ENCODE results near the gene VAV2. TPM values are rescaled to one million over a fixed set of nuclear protein-coding genes. Genes with fewer than 3 reads are reported as not detected.

Gene VAV2
- total RNA-seq, 3 donors from 2014 or later (not counting 1 experiment from before 2014, with no cell fraction given): 3.9 to 5.1 (median 4.8) TPM

GRCh38 chr9:133713960-133714495 lies 278.1 kb downstream of the VAV2 start:
- Histone ChIP-seq H3K27me3 (ENCODE audit: control insufficient read depth, insufficient read depth, low read length) (no peaks in the 10 kb centered on the region), H3K36me3 (ENCODE audit: control insufficient read depth, insufficient read depth, low read length) (no peaks in the 10 kb centered on the region), H3K9me3 (ENCODE audit: control insufficient read depth, insufficient read depth, low read length) (no peaks in the 10 kb centered on the region), H3K27ac (ENCODE audit: low read length) (no peak overlapping the region), H3K4me1 (ENCODE audit: control insufficient read depth, insufficient read depth, low read length) (peaks cover 6% of the 10 kb centered on the region), H3K4me3 (ENCODE audit: low read length) (no peak overlapping the region)
- DNase-seq (no peak), ATAC-seq (no peak)
- 92% methylated on average over 18 of the region's 18 CpGs for WGBS (ENCODE audit: insufficient coverage)
- TF ChIP-seq CTCF (IDR thresholded peaks at IDR 0.05): no peak
- Mint-ChIP-seq H3K4me1 (no peaks in the 10 kb centered on the region), H3K9me3 (no peaks in the 10 kb centered on the region), H3K36me3 (no peaks in the 10 kb centered on the region), H3K27ac (no peak overlapping the region), H3K27me3 (ENCODE audit: low read depth in 2 of 2) (no peaks in the 10 kb centered on the region), H3K4me3 (no peak overlapping the region)
- intact Hi-C loops (cut with micrococcal nuclease): no loop called here

GRCh38 chr9:133713150-133713959 lies 278.8 kb downstream of the VAV2 start:
- no peak overlapping the region for H3K27ac Mint-ChIP-seq
- WGBS (ENCODE audit: insufficient coverage): 68% methylated on average over 25 of the region's 25 CpGs
- H3K4me3 Mint-ChIP-seq: no peak overlapping the region
- H3K36me3 Mint-ChIP-seq: no peaks in the 10 kb centered on the region
- no peak overlapping the region for H3K27ac ChIP-seq (ENCODE audit: low read length)
- DNase-seq (no peak), ATAC-seq (no peak)
- no peaks in the 10 kb centered on the region for H3K36me3 ChIP-seq (ENCODE audit: control insufficient read depth, insufficient read depth, low read length)
- H3K27me3 Mint-ChIP-seq (ENCODE audit: low read depth in 2 of 2): no peaks in the 10 kb centered on the region
- H3K4me1 ChIP-seq (ENCODE audit: control insufficient read depth, insufficient read depth, low read length): peaks cover 6% of the 10 kb centered on the region
- H3K4me1 Mint-ChIP-seq: no peaks in the 10 kb centered on the region
- TF ChIP-seq CTCF (IDR thresholded peaks at IDR 0.05): no peak
- H3K9me3 ChIP-seq (ENCODE audit: control insufficient read depth, insufficient read depth, low read length): no peaks in the 10 kb centered on the region
- H3K27me3 ChIP-seq (ENCODE audit: control insufficient read depth, insufficient read depth, low read length): no peaks in the 10 kb centered on the region
- no peak overlapping the region for H3K4me3 ChIP-seq (ENCODE audit: low read length)
- intact Hi-C loops (cut with micrococcal nuclease): no loop called here
- no peaks in the 10 kb centered on the region for H3K9me3 Mint-ChIP-seq

GRCh38 chr9:133712221-133713100 lies 279.7 kb downstream of the VAV2 start:
- no peaks in the 10 kb centered on the region for H3K36me3 Mint-ChIP-seq
- no peak overlapping the region for H3K27ac ChIP-seq (ENCODE audit: low read length)
- no peak overlapping the region for H3K4me3 Mint-ChIP-seq
- H3K4me1 Mint-ChIP-seq: no peaks in the 10 kb centered on the region
- TF ChIP-seq CTCF (IDR thresholded peaks at IDR 0.05): no peak
- H3K27me3 Mint-ChIP-seq (ENCODE audit: low read depth in 2 of 2): no peaks in the 10 kb centered on the region
- WGBS (ENCODE audit: insufficient coverage): 78% methylated on average over 22 of the region's 22 CpGs
- H3K4me3 ChIP-seq (ENCODE audit: low read length): no peak overlapping the region
- H3K9me3 ChIP-seq (ENCODE audit: control insufficient read depth, insufficient read depth, low read length): no peaks in the 10 kb centered on the region
- no peaks in the 10 kb centered on the region for H3K36me3 ChIP-seq (ENCODE audit: control insufficient read depth, insufficient read depth, low read length)
- no peaks in the 10 kb centered on the region for H3K27me3 ChIP-seq (ENCODE audit: control insufficient read depth, insufficient read depth, low read length)
- no peak for DNase-seq
- no peaks in the 10 kb centered on the region for H3K9me3 Mint-ChIP-seq
- H3K4me1 ChIP-seq (ENCODE audit: control insufficient read depth, insufficient read depth, low read length): peaks cover 6% of the 10 kb centered on the region
- no peak overlapping the region for H3K27ac Mint-ChIP-seq
- ATAC-seq: no peak
- intact Hi-C loops (cut with micrococcal nuclease): no loop called here

Other genes with a start within 250 kb of the VAV2 start
- gene BRD3OS, start 33.2 kb upstream of the VAV2 start, total RNA-seq: 1 to 10 TPM; 5.5 to 6.8 (median 6.5) TPM
- 10 to 100 TPM; 52.8 to 63.0 (median 52.8) TPM for gene BRD3, start 75.7 kb upstream of the VAV2 start, total RNA-seq
- gene WDR5, start 143.8 kb upstream of the VAV2 start, total RNA-seq: 10 to 100 TPM; 12.9 to 18.6 (median 15.9) TPM
- gene RNU6ATAC, start 172.2 kb upstream of the VAV2 start, total RNA-seq: 10 to 100 TPM; 26.2 to 30.8 (median 30.2) TPM